ENCODE results near the gene VEGFB.

The VEGFB gene

GRCh38 chr11:64219354-64219684 is 15.1 kb upstream of the VEGFB start:
- no peak for TF ChIP-seq CTCF (IDR thresholded peaks at IDR 0.05)

- no peak for TF ChIP-seq CTCF (IDR thresholded peaks at IDR 0.05)
Measured at GRCh38 chr11:64219755-64220154, 14.6 kb upstream of the VEGFB start.

GRCh38 chr11:64220271-64220670 is 14.1 kb upstream of the VEGFB start:
- TF ChIP-seq CTCF (IDR thresholded peaks at IDR 0.05) = no peak

GRCh38 chr11:64220798-64221197 is 13.6 kb upstream of the VEGFB start:
- TF ChIP-seq CTCF (IDR thresholded peaks at IDR 0.05) = no peak

GRCh38 chr11:64222651-64223000 is 11.8 kb upstream of the VEGFB start:
- TF ChIP-seq CTCF (IDR thresholded peaks at IDR 0.05) = no peak

- TF ChIP-seq CTCF (IDR thresholded peaks at IDR 0.05) = no peak
Measured at GRCh38 chr11:64223001-64223651, 11.3 kb upstream of the VEGFB start.

- TF ChIP-seq CTCF (IDR thresholded peaks at IDR 0.05) = no peak
Measured at GRCh38 chr11:64224151-64224890, 10.1 kb upstream of the VEGFB start.
